HG02970 (cell line): ENCODE measurements around the gene PTPN23.
"Not testable (repeated sequence)": the region's sequence is repeated elsewhere in the genome, so short reads cannot be mapped to it uniquely, and the experiment has no call there.

ENCODE experiments used
- ATAC-seq: cut with Tn5 transposase; IDR thresholded peaks from one replicate; pipeline ENCODE4 v1.9.1; 2021; ENCODE audit warnings: mild to moderate bottlenecking, moderate library complexity, moderate number of reproducible peaks; ENCODE audit not compliant: unreplicated experiment, low FRiP score

The PTPN23 gene, protein sequence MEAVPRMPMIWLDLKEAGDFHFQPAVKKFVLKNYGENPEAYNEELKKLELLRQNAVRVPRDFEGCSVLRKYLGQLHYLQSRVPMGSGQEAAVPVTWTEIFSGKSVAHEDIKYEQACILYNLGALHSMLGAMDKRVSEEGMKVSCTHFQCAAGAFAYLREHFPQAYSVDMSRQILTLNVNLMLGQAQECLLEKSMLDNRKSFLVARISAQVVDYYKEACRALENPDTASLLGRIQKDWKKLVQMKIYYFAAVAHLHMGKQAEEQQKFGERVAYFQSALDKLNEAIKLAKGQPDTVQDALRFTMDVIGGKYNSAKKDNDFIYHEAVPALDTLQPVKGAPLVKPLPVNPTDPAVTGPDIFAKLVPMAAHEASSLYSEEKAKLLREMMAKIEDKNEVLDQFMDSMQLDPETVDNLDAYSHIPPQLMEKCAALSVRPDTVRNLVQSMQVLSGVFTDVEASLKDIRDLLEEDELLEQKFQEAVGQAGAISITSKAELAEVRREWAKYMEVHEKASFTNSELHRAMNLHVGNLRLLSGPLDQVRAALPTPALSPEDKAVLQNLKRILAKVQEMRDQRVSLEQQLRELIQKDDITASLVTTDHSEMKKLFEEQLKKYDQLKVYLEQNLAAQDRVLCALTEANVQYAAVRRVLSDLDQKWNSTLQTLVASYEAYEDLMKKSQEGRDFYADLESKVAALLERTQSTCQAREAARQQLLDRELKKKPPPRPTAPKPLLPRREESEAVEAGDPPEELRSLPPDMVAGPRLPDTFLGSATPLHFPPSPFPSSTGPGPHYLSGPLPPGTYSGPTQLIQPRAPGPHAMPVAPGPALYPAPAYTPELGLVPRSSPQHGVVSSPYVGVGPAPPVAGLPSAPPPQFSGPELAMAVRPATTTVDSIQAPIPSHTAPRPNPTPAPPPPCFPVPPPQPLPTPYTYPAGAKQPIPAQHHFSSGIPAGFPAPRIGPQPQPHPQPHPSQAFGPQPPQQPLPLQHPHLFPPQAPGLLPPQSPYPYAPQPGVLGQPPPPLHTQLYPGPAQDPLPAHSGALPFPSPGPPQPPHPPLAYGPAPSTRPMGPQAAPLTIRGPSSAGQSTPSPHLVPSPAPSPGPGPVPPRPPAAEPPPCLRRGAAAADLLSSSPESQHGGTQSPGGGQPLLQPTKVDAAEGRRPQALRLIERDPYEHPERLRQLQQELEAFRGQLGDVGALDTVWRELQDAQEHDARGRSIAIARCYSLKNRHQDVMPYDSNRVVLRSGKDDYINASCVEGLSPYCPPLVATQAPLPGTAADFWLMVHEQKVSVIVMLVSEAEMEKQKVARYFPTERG (N-terminal part only)

GRCh38 chr3:47380601-47381316 lies at the start of gene PTPN23:
Gene PTPN23, plus strand, starts transcription at chr3:47381021. Its CDS starts 76 bp downstream, at chr3:47381097.
- peak; percentile 83 for ATAC-seq

GRCh38 chr3:47333907-47334306 lies 46.9 kb upstream of the PTPN23 start:
- ATAC-seq, result no peak

GRCh38 chr3:47337656-47338055 lies 43.2 kb upstream of the PTPN23 start:
- no peak for ATAC-seq

GRCh38 chr3:47339951-47340350 lies 40.9 kb upstream of the PTPN23 start:
- no peak for ATAC-seq

DNA sequence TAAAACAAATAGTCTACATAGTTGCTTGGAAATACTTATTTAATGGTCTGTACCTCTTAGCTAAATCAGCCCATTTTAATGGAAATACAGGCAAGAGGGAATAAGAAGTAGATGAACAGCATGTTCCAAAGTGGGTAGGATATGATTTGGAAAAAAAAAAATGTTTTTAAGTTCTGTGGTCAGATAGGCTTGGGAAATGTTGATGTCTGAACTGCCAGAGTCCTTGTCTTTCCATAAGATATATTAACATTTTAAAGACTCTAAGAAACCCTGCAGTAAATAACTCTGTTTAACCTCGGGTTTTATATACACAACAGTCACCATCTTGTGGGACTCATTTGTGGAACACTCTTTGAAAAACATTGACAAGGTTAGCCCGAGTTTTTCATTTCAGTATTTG lies 40.0 kb upstream of the PTPN23 start:
- no peak for ATAC-seq

- ATAC-seq, result no peak
Observed at GRCh38 chr3:47342151-47342550, 38.7 kb upstream of the PTPN23 start.

DNA sequence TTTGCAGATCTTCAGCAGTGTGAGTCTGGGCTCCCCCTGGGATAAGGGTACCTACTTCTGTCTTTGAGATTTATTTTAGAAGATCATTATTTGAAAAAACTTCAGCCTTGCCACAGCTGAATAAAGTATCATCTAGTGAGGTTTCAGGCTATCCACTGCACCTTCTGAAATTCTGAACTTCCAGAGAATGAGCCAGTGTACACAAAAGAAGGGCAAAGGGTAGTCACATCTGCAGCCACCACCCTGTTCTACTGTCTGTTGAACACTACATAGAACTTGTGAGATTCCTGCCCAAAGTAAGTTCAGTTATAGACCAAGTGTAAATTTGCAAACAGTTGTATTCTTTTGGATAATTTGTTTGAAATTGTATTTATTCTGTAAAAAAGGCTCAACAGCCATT lies 38.0 kb upstream of the PTPN23 start:
- ATAC-seq, result no peak

DNA sequence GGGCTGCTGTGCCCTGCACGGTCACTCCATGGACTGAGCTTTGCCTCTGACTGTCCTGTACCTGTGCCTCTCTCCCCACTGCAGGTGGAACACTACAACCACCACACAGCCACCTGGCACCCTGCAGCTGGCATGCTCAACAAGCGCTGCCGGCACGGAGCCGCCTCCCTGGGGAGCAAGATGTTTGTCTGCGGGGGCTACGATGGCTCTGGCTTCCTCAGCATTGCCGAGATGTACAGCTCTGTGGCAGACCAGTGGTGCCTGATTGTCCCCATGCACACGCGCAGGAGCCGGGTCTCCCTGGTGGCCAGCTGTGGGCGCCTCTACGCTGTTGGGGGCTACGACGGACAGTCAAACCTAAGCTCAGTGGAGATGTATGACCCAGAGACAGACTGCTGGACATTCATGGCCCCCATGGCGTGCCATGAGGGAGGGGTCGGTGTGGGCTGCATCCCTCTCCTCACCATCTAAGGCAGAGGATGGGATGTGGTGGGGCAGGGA lies 37.3 kb upstream of the PTPN23 start:
- ATAC-seq, result no peak

DNA sequence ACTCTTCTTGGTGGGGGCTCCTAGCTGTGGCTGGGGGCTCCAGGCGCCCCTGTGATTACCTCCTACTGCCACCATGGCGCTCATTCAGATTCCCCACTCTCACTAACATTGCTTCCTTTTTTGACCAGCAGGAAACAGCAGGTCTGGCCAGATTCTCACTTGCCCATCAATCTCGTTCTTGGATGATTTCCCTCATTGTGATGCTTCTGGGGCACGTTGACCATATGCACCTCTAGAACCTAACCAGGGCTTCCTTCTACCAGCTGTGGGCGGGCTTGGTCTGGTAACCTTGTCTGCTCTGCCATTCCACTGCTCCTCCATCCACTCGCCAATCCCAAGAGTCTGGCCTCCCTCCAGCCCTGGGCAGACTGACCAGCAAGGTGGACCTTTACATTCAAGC lies 35.9 kb upstream of the PTPN23 start:
- no peak for ATAC-seq

DNA sequence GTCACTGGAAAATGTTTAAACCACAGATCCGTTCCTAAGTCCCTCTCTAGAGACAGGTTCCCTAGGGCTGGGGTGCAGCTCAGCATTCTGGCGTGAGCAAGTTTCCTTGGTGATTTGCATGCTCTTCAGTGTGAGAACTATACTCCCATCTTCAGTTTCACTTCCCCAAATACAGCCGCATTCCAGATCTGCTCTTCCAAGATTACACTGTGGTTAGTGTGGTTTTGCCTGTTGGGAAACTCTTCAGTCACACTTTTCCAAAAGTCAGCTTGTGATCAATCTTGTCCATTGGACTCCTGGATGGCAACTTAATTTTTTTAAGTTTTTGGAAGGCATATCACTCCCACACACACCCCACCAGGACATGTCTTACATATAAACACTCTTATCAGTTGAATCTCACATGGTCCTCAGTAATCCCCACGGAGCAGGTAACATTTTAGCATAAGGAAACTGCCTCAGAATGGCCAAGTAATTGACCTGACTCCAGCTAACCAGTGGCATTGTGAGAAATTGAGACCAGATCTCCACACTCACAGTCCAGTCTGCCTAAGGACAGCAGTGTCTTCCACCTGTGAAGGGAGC lies 33.5 kb upstream of the PTPN23 start:
- peak; percentile 55 for ATAC-seq

DNA sequence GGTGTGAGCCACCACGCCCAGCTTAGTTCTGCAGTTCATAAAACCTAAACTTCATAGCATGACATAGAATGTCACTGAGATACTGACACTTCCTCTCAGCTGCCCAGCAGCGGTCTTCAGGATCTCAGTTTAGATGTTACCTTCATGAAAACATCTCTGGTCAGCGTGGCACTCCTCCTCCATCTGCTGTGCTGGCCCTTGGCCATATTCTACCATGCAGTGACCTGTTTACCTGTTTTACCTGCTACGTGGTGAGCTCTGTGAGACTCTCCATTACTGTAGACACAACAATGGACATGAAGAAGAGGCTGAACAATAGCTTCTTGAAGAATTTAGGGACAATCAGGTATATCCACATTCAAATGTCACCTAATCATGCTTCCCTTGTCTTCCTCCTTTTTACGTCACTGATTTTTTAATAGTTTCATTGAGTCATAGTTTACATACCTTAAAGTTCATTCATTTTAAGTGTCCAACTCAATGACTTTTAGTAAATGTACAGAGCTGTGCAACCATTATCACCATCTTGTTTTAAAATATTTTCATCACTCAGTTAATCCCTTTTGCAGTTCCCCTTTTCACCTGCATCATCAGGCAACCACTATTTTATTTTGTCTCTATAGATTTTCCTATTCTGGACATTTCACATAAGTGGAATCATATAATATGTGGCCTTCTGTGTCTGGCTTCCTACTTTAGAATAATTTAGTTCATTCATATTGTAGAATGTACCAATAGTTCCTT lies 32.2 kb upstream of the PTPN23 start:
- no peak for ATAC-seq

- no peak for ATAC-seq
Observed at GRCh38 chr3:47355010-47355409, 25.8 kb upstream of the PTPN23 start.

- ATAC-seq, result no peak
Observed at GRCh38 chr3:47356201-47356600, 24.6 kb upstream of the PTPN23 start.

DNA sequence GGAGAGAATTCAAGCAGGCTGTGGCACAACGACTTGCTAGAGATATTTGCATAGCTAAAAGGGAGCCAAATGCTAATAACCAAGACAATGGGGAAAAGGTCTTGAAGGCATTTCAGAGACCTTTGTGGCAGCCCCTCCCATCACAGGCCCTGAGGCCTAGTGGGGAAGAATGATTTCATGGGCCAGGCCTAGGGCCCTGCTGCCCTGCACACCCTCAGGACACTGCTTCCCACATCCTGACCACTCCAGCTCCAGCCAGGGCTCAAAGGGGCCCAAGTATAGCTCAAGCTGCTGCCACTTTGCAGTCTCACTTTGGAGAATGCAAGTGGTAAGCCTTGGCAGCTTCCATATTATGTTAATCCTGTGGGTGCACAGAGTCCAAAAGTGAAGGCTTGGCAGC lies 21.5 kb upstream of the PTPN23 start:
- no peak for ATAC-seq

DNA sequence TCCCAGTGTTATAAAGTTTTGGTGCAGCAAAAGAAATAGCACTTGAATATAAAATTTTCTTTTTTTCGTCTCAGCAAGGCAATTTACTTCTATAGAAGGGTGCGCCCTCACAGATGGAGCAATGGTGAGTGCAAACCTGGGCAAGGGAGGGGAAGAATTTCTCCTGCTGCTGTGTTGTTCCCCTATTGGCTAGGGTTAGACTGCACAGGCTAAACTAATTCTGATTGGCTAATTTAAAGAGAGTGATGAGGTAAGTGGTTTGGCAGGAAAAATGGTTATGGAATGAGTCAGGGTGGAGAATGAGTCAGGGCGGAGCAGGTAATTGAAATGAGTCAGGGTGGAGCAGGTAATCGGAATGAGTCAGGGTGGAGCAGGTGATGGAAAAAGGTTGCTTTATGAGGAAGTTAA lies 20.7 kb upstream of the PTPN23 start:
- ATAC-seq, result not testable (repeated sequence)

DNA sequence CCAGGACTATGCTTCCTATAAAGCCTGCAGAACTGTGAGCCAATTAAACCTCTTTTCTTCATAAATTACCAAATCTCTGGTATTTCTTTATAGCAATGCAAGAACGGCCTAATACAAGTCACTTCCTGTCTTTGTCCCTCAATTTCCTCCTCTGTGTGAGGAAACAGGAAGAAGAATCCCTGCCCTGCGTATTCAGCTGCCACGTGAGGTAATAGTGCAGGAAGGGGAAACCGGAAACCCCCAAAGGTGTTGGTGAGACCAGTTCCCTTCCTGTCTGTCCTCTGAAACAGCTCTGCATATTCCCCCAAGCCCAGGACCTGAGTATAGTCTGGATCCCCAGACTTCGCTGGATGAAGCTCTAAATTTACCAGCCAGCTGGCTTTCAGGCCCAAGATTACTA lies 18.1 kb upstream of the PTPN23 start:
- no peak for ATAC-seq

DNA sequence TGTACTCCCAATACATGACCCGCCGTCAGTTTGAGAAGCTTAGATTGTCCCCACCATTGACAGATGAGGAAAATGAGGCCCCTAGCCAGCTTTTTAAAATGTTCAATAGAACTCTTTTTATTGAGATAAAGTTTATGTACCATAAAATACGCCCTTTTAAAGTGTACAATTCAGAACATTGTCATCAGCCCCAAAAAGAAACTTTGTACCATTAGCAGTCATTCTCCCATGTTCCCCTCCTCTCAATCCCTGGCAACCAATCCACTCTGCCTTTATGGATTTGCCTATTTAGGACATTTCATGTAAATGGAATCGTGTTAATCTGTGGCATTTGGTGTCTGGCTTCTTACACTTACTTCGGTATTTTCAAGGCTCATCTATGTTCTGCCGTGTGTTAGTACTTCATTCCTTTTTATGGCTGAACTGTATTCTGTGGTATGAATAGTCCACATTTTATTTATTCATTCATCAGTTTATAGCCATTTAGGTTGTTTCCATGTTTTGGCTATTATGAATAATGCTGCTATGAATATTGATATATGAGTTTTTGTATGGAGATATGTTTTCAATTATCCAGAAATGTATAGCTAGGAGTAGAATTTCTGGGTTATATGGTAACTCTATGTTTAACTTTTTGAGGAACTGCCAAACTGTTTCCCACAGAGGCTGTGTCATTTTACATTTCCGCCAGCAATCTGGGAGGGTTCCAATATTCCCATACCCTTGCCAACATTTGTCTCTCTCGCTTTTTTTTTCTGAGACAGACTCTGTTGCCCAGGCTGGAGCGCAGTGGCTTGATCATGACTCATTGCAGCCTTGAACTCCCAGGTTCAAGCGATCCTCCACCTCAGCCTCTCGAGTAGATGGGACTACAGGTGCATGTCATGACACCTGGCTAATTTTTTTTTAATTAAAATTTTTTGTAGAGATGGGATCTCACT lies 15.3 kb upstream of the PTPN23 start:
- no peak for ATAC-seq

DNA sequence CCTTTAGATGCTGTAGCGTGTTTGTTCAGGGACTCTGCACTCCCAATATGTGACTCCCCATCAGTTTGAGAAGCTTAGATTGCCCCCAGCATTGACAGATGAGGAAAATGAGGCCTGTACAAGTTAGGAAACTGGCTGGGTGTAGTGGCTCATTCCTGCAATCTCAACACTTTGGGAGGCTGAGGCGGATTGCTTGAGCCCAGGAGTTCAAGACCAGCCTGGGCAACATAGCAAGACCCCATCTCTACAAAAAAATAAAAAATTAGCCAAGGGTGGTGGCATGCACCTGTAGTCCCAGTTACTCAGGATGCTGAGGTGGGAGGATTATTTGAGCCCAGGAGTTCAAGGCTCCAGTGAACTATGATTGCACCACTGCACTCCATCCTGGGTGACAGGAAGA lies 14.0 kb upstream of the PTPN23 start:
- no peak for ATAC-seq
